Activated naive CD4-positive, alpha-beta T cell treated with anti-CD3 and anti-CD28 coated beads, Interleukin-2, amount 50 U/mL, for 72 hours (primary cell): ENCODE results near the gene COX7A2L. TPM values are rescaled to one million over a fixed set of nuclear protein-coding genes. Genes with fewer than 3 reads are reported as not detected.
"Not testable (repeated sequence)": the region's sequence is repeated elsewhere in the genome, so short reads cannot be mapped to it uniquely, and the experiment has no call there.

ENCODE experiments used
- ATAC-seq, 2 donors: fragments of 150-1000 bp; cut with Tn5 transposase; 2 replicates each; pipeline ENCODE4 v1.10.0; 2021; ENCODE audit warnings: mild to moderate bottlenecking in 2 of 2, moderate library complexity in 2 of 2
- DNase-seq, 2 donors: peaks; one replicate each; pipeline ENCODE4 v3.0.0; 2021 to 2022; ENCODE audit warnings: low spot score in 2 of 2
- H3K27ac Mint-ChIP-seq, 2 donors: one replicate each; pipeline ENCODE4 v1.8.0; 2022; ENCODE audit warnings: mild to moderate bottlenecking in 2 of 2, mixed read lengths in 2 of 2
- H3K36me3 Mint-ChIP-seq, 2 donors: one replicate each; pipeline ENCODE4 v1.8.0; 2022; ENCODE audit warnings: mixed read lengths in 2 of 2
- H3K9me3 Mint-ChIP-seq, 2 donors: one replicate each; pipeline ENCODE4 v1.8.0; 2022; ENCODE audit warnings: mixed read lengths in 2 of 2
- total RNA-seq, 2 donors: library from RNA; stranded (reverse); gene quantifications; one replicate each; pipeline ENCODE4 v1.2.3, GENCODE V29; 2022

COX7A2L gene
- total RNA-seq, 2 donors from 2014 or later: 82.8 to 122 TPM

GRCh38 chr2:42348113-42348805 lies 12.8 kb downstream of the COX7A2L start:
- no peaks in the 10 kb centered on the region for H3K9me3 Mint-ChIP-seq
- no peak overlapping the region for H3K27ac Mint-ChIP-seq
- H3K36me3 Mint-ChIP-seq: peaks cover 16 to 55% of the 10 kb centered on the region in 2 donors
- DNase-seq: no peak
- no peak for ATAC-seq

GRCh38 chr2:42347518-42347917 lies 13.5 kb downstream of the COX7A2L start:
- H3K27ac Mint-ChIP-seq, ATAC-seq, DNase-seq, H3K9me3 Mint-ChIP-seq: not testable (repeated sequence)
- peaks cover 16 to 52% of the 10 kb centered on the region in 2 donors for H3K36me3 Mint-ChIP-seq

- H3K27ac Mint-ChIP-seq, H3K9me3 Mint-ChIP-seq, DNase-seq, ATAC-seq: not testable (repeated sequence)
- H3K36me3 Mint-ChIP-seq: peaks cover 16 to 49% of the 10 kb centered on the region in 2 donors
Measured at GRCh38 chr2:42346856-42347255, 14.2 kb downstream of the COX7A2L start.

GRCh38 chr2:42345986-42346385 lies 15.0 kb downstream of the COX7A2L start:
- no peak for DNase-seq
- H3K27ac Mint-ChIP-seq: peak overlapping the region in 1 of 2 donors; percentile 17
- ATAC-seq: no peak
- peaks cover 16 to 47% of the 10 kb centered on the region in 2 donors for H3K36me3 Mint-ChIP-seq
- H3K9me3 Mint-ChIP-seq: no peaks in the 10 kb centered on the region

- peak; percentile 6 to 12 for ATAC-seq
- H3K27ac Mint-ChIP-seq: peak overlapping the region; percentile 62 to 71
- DNase-seq: no peak
- peaks cover 4 to 8% of the 10 kb centered on the region in 2 donors for H3K9me3 Mint-ChIP-seq
- peaks cover 32 to 49% of the 10 kb centered on the region in 2 donors for H3K36me3 Mint-ChIP-seq
Measured at GRCh38 chr2:42342795-42343241, 18.2 kb downstream of the COX7A2L start.

- H3K27ac Mint-ChIP-seq: peak overlapping the region; percentile 71 to 89
- DNase-seq: no peak
- H3K9me3 Mint-ChIP-seq: peaks cover 4 to 12% of the 10 kb centered on the region in 2 donors
- H3K36me3 Mint-ChIP-seq: peaks cover 37 to 55% of the 10 kb centered on the region in 2 donors
- ATAC-seq: peak; percentile 72 to 88
Measured at GRCh38 chr2:42342061-42342794, 18.8 kb downstream of the COX7A2L start.

GRCh38 chr2:42340938-42341636 lies 19.9 kb downstream of the COX7A2L start:
- peaks cover 7 to 14% of the 10 kb centered on the region in 2 donors for H3K9me3 Mint-ChIP-seq
- ATAC-seq: peak; percentile 12 to 40
- DNase-seq: no peak
- H3K27ac Mint-ChIP-seq: peak overlapping the region; percentile 77 to 94
- peaks cover 41 to 66% of the 10 kb centered on the region in 2 donors for H3K36me3 Mint-ChIP-seq

GRCh38 chr2:42340045-42340937 lies 20.7 kb downstream of the COX7A2L start:
- Mint-ChIP-seq H3K27ac (peak overlapping the region; percentile 77 to 94), H3K36me3 (peaks cover 41 to 66% of the 10 kb centered on the region in 2 donors), H3K9me3 (peaks cover 9 to 14% of the 10 kb centered on the region in 2 donors)
- DNase-seq (no peak), ATAC-seq (no peak)

GRCh38 chr2:42339191-42339912 lies 21.7 kb downstream of the COX7A2L start:
- no peak for ATAC-seq
- peak overlapping the region; percentile 62 to 77 for H3K27ac Mint-ChIP-seq
- no peak for DNase-seq
- H3K9me3 Mint-ChIP-seq: peaks cover 9 to 14% of the 10 kb centered on the region in 2 donors
- peaks cover 41 to 65% of the 10 kb centered on the region in 2 donors for H3K36me3 Mint-ChIP-seq

- Mint-ChIP-seq H3K27ac (peak overlapping the region in 1 of 2 donors; percentile 63), H3K9me3 (peaks cover 9 to 14% of the 10 kb centered on the region in 2 donors), H3K36me3 (peaks cover 39 to 70% of the 10 kb centered on the region in 2 donors)
- ATAC-seq (no peak), DNase-seq (no peak)
Measured at GRCh38 chr2:42338567-42339190, 22.3 kb downstream of the COX7A2L start.

GRCh38 chr2:42337846-42338566 lies 23.0 kb downstream of the COX7A2L start:
- H3K9me3 Mint-ChIP-seq: peaks cover 9 to 14% of the 10 kb centered on the region in 2 donors
- ATAC-seq (no peak), DNase-seq (no peak)
- peaks cover 34 to 77% of the 10 kb centered on the region in 2 donors for H3K36me3 Mint-ChIP-seq
- H3K27ac Mint-ChIP-seq: peak overlapping the region in 1 of 2 donors; percentile 63

- H3K36me3 Mint-ChIP-seq: peaks cover 34 to 77% of the 10 kb centered on the region in 2 donors
- ATAC-seq (peak in 1 of 2 donors; percentile 14), DNase-seq (no peak)
- H3K27ac Mint-ChIP-seq: peak overlapping the region; percentile 22 to 58
- peaks cover 9 to 14% of the 10 kb centered on the region in 2 donors for H3K9me3 Mint-ChIP-seq
Measured at GRCh38 chr2:42337356-42337820, 23.6 kb downstream of the COX7A2L start.

- no peak overlapping the region for H3K27ac Mint-ChIP-seq
- DNase-seq: no peak
- H3K9me3 Mint-ChIP-seq: peaks cover 9 to 14% of the 10 kb centered on the region in 2 donors
- peaks cover 34 to 80% of the 10 kb centered on the region in 2 donors for H3K36me3 Mint-ChIP-seq
- ATAC-seq: no peak
Measured at GRCh38 chr2:42336361-42336965, 24.6 kb downstream of the COX7A2L start.
